H1 (cell line): ENCODE data around the gene MED16.

Experiments used
- EP300 ChIP-seq, 2 experiments: IDR thresholded peaks; 1 replicate in 1 of 2; 2 replicates in 1 of 2; pipeline ENCODE4 v1.6.1; 2011 to 2012; ENCODE audit warnings: low read depth in 2 of 2, low read length in 2 of 2, mild to moderate bottlenecking in 2 of 2, borderline replicate concordance in 1 of 2, inconsistent platforms in 1 of 2, moderate library complexity in 1 of 2
- NRF1 ChIP-seq: IDR thresholded peaks from 2 replicates; pipeline ENCODE4 v1.6.1; 2011; ENCODE audit warnings: mild to moderate bottlenecking, low read depth, low read length, improper control_type of control experiment
- POLR2A ChIP-seq, 2 experiments: IDR thresholded peaks; 1 replicate in 1 of 2; 2 replicates in 1 of 2; pipeline ENCODE4 v1.6.1; 2011; ENCODE audit warnings: low read depth in 2 of 2, low read length in 2 of 2, mild to moderate bottlenecking in 2 of 2; ENCODE audit errors: control extremely low read depth in 1 of 2
- TCF12 ChIP-seq: IDR thresholded peaks from 2 replicates; pipeline ENCODE4 v1.6.1; 2011; ENCODE audit warnings: low read depth, mild to moderate bottlenecking, low read length
- TF ChIP-seq, protein P1 (sequence below), 3 experiments: IDR thresholded peaks; 1 replicate in 2 of 3; 2 replicates in 1 of 3; pipeline versions ENCODE4 v1.5.1 to v1.6.1; 2011; ENCODE audit warnings: low read length in 3 of 3, mild to moderate bottlenecking in 3 of 3, inconsistent platforms in 2 of 3, low read depth in 1 of 3, moderate library complexity in 1 of 3; ENCODE audit not compliant: insufficient read depth in 1 of 3; ENCODE audit errors: control extremely low read depth in 1 of 3

DNA sequence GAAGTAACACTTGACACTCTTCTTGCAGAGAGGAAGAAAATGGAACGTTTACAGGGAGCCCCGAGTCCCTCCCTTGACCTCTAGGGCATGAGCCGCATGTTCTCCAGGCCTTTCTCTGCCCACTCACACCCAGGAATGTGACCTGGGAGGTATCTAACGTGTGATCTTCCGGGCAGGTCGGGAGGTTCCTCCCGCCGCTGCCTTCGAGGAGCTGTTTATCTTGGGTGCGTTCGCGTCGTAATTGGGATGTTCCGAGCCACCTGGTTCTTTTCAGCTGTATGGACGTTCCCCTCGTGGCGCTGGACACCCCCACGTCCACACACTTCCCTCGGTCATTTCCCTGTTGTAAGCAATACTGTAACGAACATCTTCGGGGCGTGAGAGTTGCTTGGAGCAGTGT lies 46.5 kb upstream of the MED16 start:
- no peak for TF ChIP-seq POLR2A (IDR thresholded peaks at IDR 0.05; ENCODE audit: control extremely low read depth in 1 of 2, low read depth in 2 of 2, low read length in 2 of 2)
- no peak for TF ChIP-seq EP300 (IDR thresholded peaks at IDR 0.05; ENCODE audit: borderline replicate concordance in 1 of 2, low read depth in 2 of 2, low read length in 2 of 2)
- no peak for TF ChIP-seq TCF12
- TF ChIP-seq, protein P1, sequence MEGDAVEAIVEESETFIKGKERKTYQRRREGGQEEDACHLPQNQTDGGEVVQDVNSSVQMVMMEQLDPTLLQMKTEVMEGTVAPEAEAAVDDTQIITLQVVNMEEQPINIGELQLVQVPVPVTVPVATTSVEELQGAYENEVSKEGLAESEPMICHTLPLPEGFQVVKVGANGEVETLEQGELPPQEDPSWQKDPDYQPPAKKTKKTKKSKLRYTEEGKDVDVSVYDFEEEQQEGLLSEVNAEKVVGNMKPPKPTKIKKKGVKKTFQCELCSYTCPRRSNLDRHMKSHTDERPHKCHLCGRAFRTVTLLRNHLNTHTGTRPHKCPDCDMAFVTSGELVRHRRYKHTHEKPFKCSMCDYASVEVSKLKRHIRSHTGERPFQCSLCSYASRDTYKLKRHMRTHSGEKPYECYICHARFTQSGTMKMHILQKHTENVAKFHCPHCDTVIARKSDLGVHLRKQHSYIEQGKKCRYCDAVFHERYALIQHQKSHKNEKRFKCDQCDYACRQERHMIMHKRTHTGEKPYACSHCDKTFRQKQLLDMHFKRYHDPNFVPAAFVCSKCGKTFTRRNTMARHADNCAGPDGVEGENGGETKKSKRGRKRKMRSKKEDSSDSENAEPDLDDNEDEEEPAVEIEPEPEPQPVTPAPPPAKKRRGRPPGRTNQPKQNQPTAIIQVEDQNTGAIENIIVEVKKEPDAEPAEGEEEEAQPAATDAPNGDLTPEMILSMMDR (IDR thresholded peaks at IDR 0.05; ENCODE audit: control extremely low read depth in 1 of 3, insufficient read depth in 1 of 3, low read depth in 1 of 3, low read length in 3 of 3): no peak
- no peak for TF ChIP-seq NRF1
